Measurements from ENCODE around the gene NUDT4B.
"Not testable (repeated sequence)": the region's sequence is repeated elsewhere in the genome, so short reads cannot be mapped to it uniquely, and the experiment has no call there.

The NUDT4B gene

GRCh38 chr1:148748563-148749334 is at the start of gene NUDT4B:
TSS of gene NUDT4B (plus strand) at chr1:148748774. CDS start at chr1:148748953, 179 bp downstream.
- not testable (repeated sequence) for H3K4me3 ChIP-seq (ENCODE audit: low read length); H3K4me1 ChIP-seq (ENCODE audit: control insufficient read depth, insufficient read depth, low read length); H3K27me3 ChIP-seq (ENCODE audit: control insufficient read depth, insufficient read depth, low read length); H3K9ac ChIP-seq (ENCODE audit: low read length); H3K9me3 ChIP-seq (ENCODE audit: control insufficient read depth, low read length); H3K36me3 ChIP-seq (ENCODE audit: control insufficient read depth, insufficient read depth, low read length)

GRCh38 chr1:148699357-148699756 is 49.2 kb upstream of the NUDT4B start:
- H3K9ac ChIP-seq (ENCODE audit: low read length); H3K9me3 ChIP-seq (ENCODE audit: control insufficient read depth, low read length); H3K36me3 ChIP-seq (ENCODE audit: control insufficient read depth, insufficient read depth, low read length); H3K27me3 ChIP-seq (ENCODE audit: control insufficient read depth, insufficient read depth, low read length); H3K4me1 ChIP-seq (ENCODE audit: control insufficient read depth, insufficient read depth, low read length); H3K4me3 ChIP-seq (ENCODE audit: low read length): not testable (repeated sequence)

GRCh38 chr1:148702242-148702641 is 46.3 kb upstream of the NUDT4B start:
- H3K4me3 ChIP-seq (ENCODE audit: low read length); H3K9me3 ChIP-seq (ENCODE audit: control insufficient read depth, low read length); H3K9ac ChIP-seq (ENCODE audit: low read length); H3K4me1 ChIP-seq (ENCODE audit: control insufficient read depth, insufficient read depth, low read length); H3K36me3 ChIP-seq (ENCODE audit: control insufficient read depth, insufficient read depth, low read length); H3K27me3 ChIP-seq (ENCODE audit: control insufficient read depth, insufficient read depth, low read length): not testable (repeated sequence)

DNA sequence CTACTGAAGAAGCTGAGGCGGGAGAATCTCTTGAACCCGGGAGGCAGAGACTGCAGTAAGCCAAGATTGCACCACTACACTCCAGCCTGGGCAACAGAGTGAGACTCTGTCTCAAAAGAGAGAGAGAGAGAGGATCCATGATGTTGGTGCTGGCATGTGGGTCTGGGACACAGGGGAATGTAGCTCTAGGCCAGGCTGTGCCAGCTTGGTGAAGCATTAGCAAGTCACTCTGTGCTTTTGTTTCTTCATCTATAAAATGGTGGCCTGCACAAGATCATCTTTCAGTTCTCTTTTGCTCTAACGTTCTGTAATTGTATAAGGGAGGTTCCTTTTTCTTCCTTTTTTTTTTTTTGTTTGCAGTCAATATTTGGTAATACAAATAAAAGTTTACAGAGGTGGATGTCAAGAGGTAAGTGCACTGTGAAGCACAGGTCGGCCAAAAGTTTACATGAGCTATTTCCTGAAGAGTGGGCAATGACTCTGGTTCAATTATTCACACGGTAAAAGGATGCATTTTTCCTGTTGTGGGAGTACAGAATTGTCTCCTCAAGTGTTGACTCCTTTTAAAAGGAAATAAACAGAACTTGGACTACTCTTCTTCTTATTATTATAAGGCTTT is 44.5 kb upstream of the NUDT4B start:
- H3K9ac ChIP-seq (ENCODE audit: low read length); H3K4me3 ChIP-seq (ENCODE audit: low read length); H3K27me3 ChIP-seq (ENCODE audit: control insufficient read depth, insufficient read depth, low read length); H3K36me3 ChIP-seq (ENCODE audit: control insufficient read depth, insufficient read depth, low read length); H3K9me3 ChIP-seq (ENCODE audit: control insufficient read depth, low read length); H3K4me1 ChIP-seq (ENCODE audit: control insufficient read depth, insufficient read depth, low read length): not testable (repeated sequence)

DNA sequence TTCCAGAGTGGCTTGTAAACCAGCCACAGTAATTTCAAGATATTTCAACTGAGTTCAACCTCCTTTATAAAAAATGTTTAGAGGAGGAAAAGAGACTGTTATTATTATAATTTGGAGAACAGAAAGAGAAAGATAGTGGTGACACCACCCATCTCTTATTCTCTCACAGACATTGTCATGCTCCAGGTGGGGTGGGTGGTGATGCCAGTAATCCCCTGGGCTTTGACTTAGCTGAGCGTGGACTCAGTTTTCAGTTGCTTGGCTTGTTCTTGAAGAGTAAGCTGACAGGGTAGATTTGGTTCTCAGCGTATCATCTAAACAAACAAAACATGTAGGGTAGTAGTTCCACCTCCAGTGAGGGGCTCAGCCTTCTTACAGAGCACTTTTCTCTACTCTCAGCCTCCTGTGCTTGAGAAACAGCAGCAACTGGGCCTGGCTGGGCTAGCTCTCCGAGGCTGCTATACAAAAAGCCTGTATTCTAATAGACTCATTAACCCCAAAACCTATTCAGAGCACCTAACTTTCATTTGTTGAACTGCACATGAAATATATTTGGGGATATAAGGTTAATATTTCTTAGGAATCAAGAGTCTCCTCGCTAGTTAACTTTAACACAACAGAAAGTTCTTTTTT is 43.1 kb upstream of the NUDT4B start:
- not testable (repeated sequence) for H3K9me3 ChIP-seq (ENCODE audit: control insufficient read depth, low read length); H3K4me3 ChIP-seq (ENCODE audit: low read length); H3K9ac ChIP-seq (ENCODE audit: low read length); H3K27me3 ChIP-seq (ENCODE audit: control insufficient read depth, insufficient read depth, low read length); H3K36me3 ChIP-seq (ENCODE audit: control insufficient read depth, insufficient read depth, low read length); H3K4me1 ChIP-seq (ENCODE audit: control insufficient read depth, insufficient read depth, low read length)

GRCh38 chr1:148708779-148709333 is 39.7 kb upstream of the NUDT4B start:
- not testable (repeated sequence) for H3K4me3 ChIP-seq (ENCODE audit: low read length); H3K36me3 ChIP-seq (ENCODE audit: control insufficient read depth, insufficient read depth, low read length); H3K9ac ChIP-seq (ENCODE audit: low read length); H3K4me1 ChIP-seq (ENCODE audit: control insufficient read depth, insufficient read depth, low read length); H3K9me3 ChIP-seq (ENCODE audit: control insufficient read depth, low read length); H3K27me3 ChIP-seq (ENCODE audit: control insufficient read depth, insufficient read depth, low read length)

DNA sequence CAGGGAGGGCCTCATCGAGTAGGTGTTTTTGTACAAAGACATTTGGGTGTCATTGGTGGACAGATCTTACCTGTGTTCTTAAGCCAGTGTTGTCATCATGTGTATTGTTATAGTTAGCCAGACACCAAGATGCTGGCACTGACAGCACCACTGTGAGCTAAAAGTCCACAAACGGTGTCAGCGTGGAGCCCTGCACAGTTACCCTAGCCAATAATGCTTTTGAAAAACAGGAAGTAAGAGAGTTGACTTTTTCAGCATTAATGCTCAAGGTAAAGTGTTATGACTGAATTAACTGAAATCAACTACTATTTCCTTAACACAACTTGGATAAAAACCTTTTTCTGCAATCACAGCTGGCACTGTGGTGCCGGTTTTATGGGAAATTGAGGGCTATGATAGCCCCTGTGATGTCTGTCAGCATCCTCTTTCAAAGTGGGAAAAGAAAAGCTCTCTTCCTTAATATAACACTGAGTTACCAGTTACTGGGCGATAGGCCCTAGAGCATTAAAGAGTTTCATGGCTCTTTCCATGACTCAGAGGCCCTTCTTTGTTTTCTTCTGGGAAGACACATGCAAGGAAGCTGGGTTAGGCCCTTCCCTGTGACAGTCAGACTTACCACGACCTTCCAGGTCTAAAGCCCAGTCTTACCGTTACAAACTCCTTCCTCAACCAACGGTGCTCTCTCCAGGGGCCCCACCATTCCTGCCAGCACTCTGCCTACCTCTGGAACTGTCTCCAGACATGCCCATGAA is 37.6 kb upstream of the NUDT4B start:
- not testable (repeated sequence) for H3K27me3 ChIP-seq (ENCODE audit: control insufficient read depth, insufficient read depth, low read length); H3K4me1 ChIP-seq (ENCODE audit: control insufficient read depth, insufficient read depth, low read length); H3K9ac ChIP-seq (ENCODE audit: low read length); H3K36me3 ChIP-seq (ENCODE audit: control insufficient read depth, insufficient read depth, low read length); H3K4me3 ChIP-seq (ENCODE audit: low read length); H3K9me3 ChIP-seq (ENCODE audit: control insufficient read depth, low read length)

- not testable (repeated sequence) for H3K27me3 ChIP-seq (ENCODE audit: control insufficient read depth, insufficient read depth, low read length); H3K9ac ChIP-seq (ENCODE audit: low read length); H3K9me3 ChIP-seq (ENCODE audit: control insufficient read depth, low read length); H3K4me1 ChIP-seq (ENCODE audit: control insufficient read depth, insufficient read depth, low read length); H3K4me3 ChIP-seq (ENCODE audit: low read length); H3K36me3 ChIP-seq (ENCODE audit: control insufficient read depth, insufficient read depth, low read length)
Observed at GRCh38 chr1:148712353-148712752, 36.2 kb upstream of the NUDT4B start.

- not testable (repeated sequence) for H3K4me3 ChIP-seq (ENCODE audit: low read length); H3K27me3 ChIP-seq (ENCODE audit: control insufficient read depth, insufficient read depth, low read length); H3K4me1 ChIP-seq (ENCODE audit: control insufficient read depth, insufficient read depth, low read length); H3K9me3 ChIP-seq (ENCODE audit: control insufficient read depth, low read length); H3K36me3 ChIP-seq (ENCODE audit: control insufficient read depth, insufficient read depth, low read length); H3K9ac ChIP-seq (ENCODE audit: low read length)
Observed at GRCh38 chr1:148715518-148715917, 33.1 kb upstream of the NUDT4B start.

DNA sequence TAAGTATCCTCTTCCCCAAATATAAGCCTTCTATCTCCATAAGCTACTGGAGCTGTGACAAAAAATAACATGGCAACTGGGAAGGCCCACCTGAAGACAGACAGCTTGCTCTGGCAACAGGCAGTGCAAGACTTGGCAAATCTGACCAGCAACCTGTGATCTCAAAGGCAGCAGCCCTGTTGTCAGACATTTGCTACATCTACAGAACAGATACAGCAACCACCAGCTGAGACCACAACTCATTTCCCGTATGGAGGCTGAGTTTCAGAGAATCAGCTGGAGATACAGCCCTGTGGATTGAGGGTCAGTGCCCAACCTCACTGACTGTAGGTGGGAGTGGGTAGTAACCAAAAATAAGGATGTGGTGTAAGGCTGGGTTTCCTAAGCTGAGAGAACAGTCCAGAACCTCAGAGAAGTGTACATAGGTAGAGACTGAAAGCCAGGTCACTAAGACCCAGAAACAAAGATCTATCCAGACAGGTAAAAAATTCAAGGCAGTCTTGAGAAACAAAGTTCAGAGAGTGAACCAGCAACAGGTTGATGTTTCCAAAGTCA is 31.5 kb upstream of the NUDT4B start:
- not testable (repeated sequence) for H3K4me1 ChIP-seq (ENCODE audit: control insufficient read depth, insufficient read depth, low read length); H3K27me3 ChIP-seq (ENCODE audit: control insufficient read depth, insufficient read depth, low read length); H3K4me3 ChIP-seq (ENCODE audit: low read length); H3K9me3 ChIP-seq (ENCODE audit: control insufficient read depth, low read length); H3K9ac ChIP-seq (ENCODE audit: low read length); H3K36me3 ChIP-seq (ENCODE audit: control insufficient read depth, insufficient read depth, low read length)

GRCh38 chr1:148720918-148721317 is 27.7 kb upstream of the NUDT4B start:
- not testable (repeated sequence) for H3K9ac ChIP-seq (ENCODE audit: low read length); H3K36me3 ChIP-seq (ENCODE audit: control insufficient read depth, insufficient read depth, low read length); H3K27me3 ChIP-seq (ENCODE audit: control insufficient read depth, insufficient read depth, low read length); H3K4me3 ChIP-seq (ENCODE audit: low read length); H3K9me3 ChIP-seq (ENCODE audit: control insufficient read depth, low read length); H3K4me1 ChIP-seq (ENCODE audit: control insufficient read depth, insufficient read depth, low read length)

- H3K9ac ChIP-seq (ENCODE audit: low read length); H3K9me3 ChIP-seq (ENCODE audit: control insufficient read depth, low read length); H3K4me1 ChIP-seq (ENCODE audit: control insufficient read depth, insufficient read depth, low read length); H3K36me3 ChIP-seq (ENCODE audit: control insufficient read depth, insufficient read depth, low read length); H3K27me3 ChIP-seq (ENCODE audit: control insufficient read depth, insufficient read depth, low read length); H3K4me3 ChIP-seq (ENCODE audit: low read length): not testable (repeated sequence)
Observed at GRCh38 chr1:148722758-148723157, 25.8 kb upstream of the NUDT4B start.
